Fibroblast of upper back skin (primary cell): ENCODE results near the gene SOX8.
"Not testable (repeated sequence)": the region's sequence is repeated elsewhere in the genome, so short reads cannot be mapped to it uniquely, and the experiment has no call there.

ENCODE experiments used
- DNase-seq: peaks from one replicate; pipeline ENCODE4 v3.0.0-alpha.2; 2013

Gene SOX8

GRCh38 chr16:1009358-1010150, 28.0 kb downstream of the SOX8 start:
- no peak for DNase-seq

- no peak for DNase-seq
Measured at GRCh38 chr16:1010251-1010650, 28.7 kb downstream of the SOX8 start.

GRCh38 chr16:1010815-1011214, 29.2 kb downstream of the SOX8 start:
- DNase-seq: no peak

GRCh38 chr16:1011316-1012082, 29.9 kb downstream of the SOX8 start:
- DNase-seq: no peak

- no peak for DNase-seq
Measured at GRCh38 chr16:1012135-1012534, 30.6 kb downstream of the SOX8 start.

- DNase-seq: no peak
Measured at GRCh38 chr16:1012722-1013592, 31.4 kb downstream of the SOX8 start.

- no peak for DNase-seq
Measured at GRCh38 chr16:1013593-1013900, 32.0 kb downstream of the SOX8 start.

- DNase-seq: no peak
Measured at GRCh38 chr16:1014221-1014620, 32.7 kb downstream of the SOX8 start.

- DNase-seq: no peak
Measured at GRCh38 chr16:1014771-1015495, 33.4 kb downstream of the SOX8 start.

GRCh38 chr16:1018447-1019198, 37.1 kb downstream of the SOX8 start:
- DNase-seq: no peak

GRCh38 chr16:1019231-1020090, 37.9 kb downstream of the SOX8 start:
- DNase-seq: no peak

GRCh38 chr16:1020091-1020399, 38.5 kb downstream of the SOX8 start:
- DNase-seq: no peak

- no peak for DNase-seq
Measured at GRCh38 chr16:1020591-1020990, 39.0 kb downstream of the SOX8 start.

- no peak for DNase-seq
Measured at GRCh38 chr16:1021553-1022160, 40.1 kb downstream of the SOX8 start.

GRCh38 chr16:1022466-1022865, 40.9 kb downstream of the SOX8 start:
- no peak for DNase-seq

GRCh38 chr16:1024138-1024537, 42.6 kb downstream of the SOX8 start:
- DNase-seq: no peak

- DNase-seq: not testable (repeated sequence)
Measured at GRCh38 chr16:1025183-1025809, 43.7 kb downstream of the SOX8 start.

- no peak for DNase-seq
Measured at GRCh38 chr16:1026057-1026783, 44.6 kb downstream of the SOX8 start.

GRCh38 chr16:1026784-1027500, 45.4 kb downstream of the SOX8 start:
- no peak for DNase-seq
